GM19193 (cell line): ENCODE data around the gene CD209.

Source experiments
- POLR2A ChIP-seq: IDR thresholded peaks from 4 replicates; pipeline ENCODE4 v1.6.1; 2011; ENCODE audit not compliant: insufficient read depth, insufficient read length; ENCODE audit errors: extremely low read depth

Gene CD209

GRCh38 chr19:7690779-7691258 is 56.5 kb downstream of the CD209 start:
- TF ChIP-seq POLR2A = no peak
